ENCODE data around the gene SLC22A5. TPM values are rescaled to one million over a fixed set of nuclear protein-coding genes. Genes with fewer than 3 reads are reported as not detected.

SLC22A5 gene
- total and polyA plus RNA-seq, 2 donors (not counting 3 experiments of a cell fraction or from before 2014, with no cell fraction given), result 3.6 to 9.3 TPM

- Histone ChIP-seq H3K4me2 (ENCODE audit: insufficient read depth, low read length) (no peak overlapping the region), H4K20me1 (replicated peaks; ENCODE audit: control insufficient read depth, extremely low read depth, insufficient read depth, low read length) (no peaks in the 10 kb centered on the region), H3K9ac (replicated peaks; ENCODE audit: extremely low read depth, insufficient read depth, low read length) (no peak overlapping the region), H3K36me3 (ENCODE audit: control insufficient read depth in 2 of 2, extremely low read depth in 1 of 2, insufficient read depth in 2 of 2, low read length in 2 of 2) (no peaks in the 10 kb centered on the region), H3K9me3 (replicated peaks; ENCODE audit: control insufficient read depth, insufficient read depth, low read length) (no peaks in the 10 kb centered on the region), H3K79me2 (ENCODE audit: control insufficient read depth, insufficient read depth, low read length) (peaks cover 3% of the 10 kb centered on the region), H3K27ac (ENCODE audit: insufficient read depth, low read depth, low read length) (no peak overlapping the region), H3K27me3 (ENCODE audit: control insufficient read depth in 2 of 2, insufficient read depth in 2 of 2, low read length in 2 of 2) (no peaks in the 10 kb centered on the region), H3K4me1 (ENCODE audit: control insufficient read depth, extremely low read depth, insufficient read depth, low read length) (peaks cover 46% of the 10 kb centered on the region), H3K9me1 (replicated peaks; ENCODE audit: control insufficient read depth, extremely low read depth, insufficient read depth, low read length) (no peaks in the 10 kb centered on the region), H3K4me3 (replicated peaks in 1 of 3; ENCODE audit: insufficient read depth in 1 of 3, low read depth in 1 of 3, low read length in 3 of 3) (no peak overlapping the region), H2AFZ (ENCODE audit: low read depth, low read length) (no peak overlapping the region)
- FAIRE-seq (no peak), DNase-seq (ENCODE audit: low read depth, low spot score) (no peak)
- no TSS peak for BruUV-seq (replicated peaks)
- TF ChIP-seq FOS (IDR thresholded peaks at IDR 0.05; ENCODE audit: borderline replicate concordance, insufficient read depth, low read length), result no peak
- TF ChIP-seq GATA2 (IDR thresholded peaks at IDR 0.05; ENCODE audit: insufficient read depth, insufficient read length, low read depth, low read length), result no peak
- no peak for TF ChIP-seq MYC (IDR thresholded peaks at IDR 0.05; ENCODE audit: low read depth, low read length)
- TF ChIP-seq POLR2A (IDR thresholded peaks at IDR 0.05; ENCODE audit: low read depth, low read length), result no peak
- TF ChIP-seq, protein P1, sequence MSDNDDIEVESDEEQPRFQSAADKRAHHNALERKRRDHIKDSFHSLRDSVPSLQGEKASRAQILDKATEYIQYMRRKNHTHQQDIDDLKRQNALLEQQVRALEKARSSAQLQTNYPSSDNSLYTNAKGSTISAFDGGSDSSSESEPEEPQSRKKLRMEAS (IDR thresholded peaks at IDR 0.05; ENCODE audit: insufficient read depth, insufficient read length), result no peak
- no peak for TF ChIP-seq JUN (IDR thresholded peaks at IDR 0.05; ENCODE audit: borderline replicate concordance, insufficient read depth, insufficient read length, low read depth)
- TF ChIP-seq, protein P2, sequence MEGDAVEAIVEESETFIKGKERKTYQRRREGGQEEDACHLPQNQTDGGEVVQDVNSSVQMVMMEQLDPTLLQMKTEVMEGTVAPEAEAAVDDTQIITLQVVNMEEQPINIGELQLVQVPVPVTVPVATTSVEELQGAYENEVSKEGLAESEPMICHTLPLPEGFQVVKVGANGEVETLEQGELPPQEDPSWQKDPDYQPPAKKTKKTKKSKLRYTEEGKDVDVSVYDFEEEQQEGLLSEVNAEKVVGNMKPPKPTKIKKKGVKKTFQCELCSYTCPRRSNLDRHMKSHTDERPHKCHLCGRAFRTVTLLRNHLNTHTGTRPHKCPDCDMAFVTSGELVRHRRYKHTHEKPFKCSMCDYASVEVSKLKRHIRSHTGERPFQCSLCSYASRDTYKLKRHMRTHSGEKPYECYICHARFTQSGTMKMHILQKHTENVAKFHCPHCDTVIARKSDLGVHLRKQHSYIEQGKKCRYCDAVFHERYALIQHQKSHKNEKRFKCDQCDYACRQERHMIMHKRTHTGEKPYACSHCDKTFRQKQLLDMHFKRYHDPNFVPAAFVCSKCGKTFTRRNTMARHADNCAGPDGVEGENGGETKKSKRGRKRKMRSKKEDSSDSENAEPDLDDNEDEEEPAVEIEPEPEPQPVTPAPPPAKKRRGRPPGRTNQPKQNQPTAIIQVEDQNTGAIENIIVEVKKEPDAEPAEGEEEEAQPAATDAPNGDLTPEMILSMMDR (IDR thresholded peaks at IDR 0.05; ENCODE audit: extremely low read depth in 1 of 2, insufficient read depth in 1 of 2, low read depth in 1 of 2, low read length in 2 of 2), result no peak
- TF ChIP-seq EZH2 (IDR thresholded peaks at IDR 0.05; ENCODE audit: borderline replicate concordance, low read depth, low read length, severe bottlenecking), result no peak
- TF ChIP-seq POLR2AphosphoS5 (IDR thresholded peaks at IDR 0.05; ENCODE audit: insufficient read depth, low read depth, low read length), result no peak
- intact Hi-C loops (cut with micrococcal nuclease) (no loop called here), dilution Hi-C loops (cut with MboI; ENCODE audit: extremely low pct_ligation_motif_present, low sequenced_read_pairs) (no loop called here)
- ChIA-PET CTCF (interaction anchor here (1.1 to 5.0 kb wide), 2 partner anchors 26 to 87 kb away, joined by 3 to 32 read pairs; no protein-coding TSS in a partner anchor), POLR2A (no interaction called here)
Observed at GRCh38 chr5:132413567-132413966, 44.1 kb downstream of the SLC22A5 start.
